Kidney (tissue), 14 donors: ENCODE results near the gene TMTC1. TPM values are rescaled to one million over a fixed set of nuclear protein-coding genes. Genes with fewer than 3 reads are reported as not detected.

Experiments
- DNase-seq, 5 donors: peaks; one replicate each; pipeline ENCODE4 v3.0.0-alpha.2; 2013 to 2020
- FAIRE-seq: peaks from 2 replicates; lab custom pipeline; 2012; peaks lifted over from hg19 to GRCh38; lab: Jason Lieb, UNC
- H3K27ac ChIP-seq, 2 donors: one replicate each; pipeline ENCODE4 v1.7.0; 2013; ENCODE audit warnings: low read depth in 2 of 2, low read length in 2 of 2, inconsistent platforms in 1 of 2
- H3K27me3 ChIP-seq: one replicate; pipeline ENCODE4 v1.7.1; 2013; ENCODE audit warnings: low read length, inconsistent platforms; ENCODE audit not compliant: control insufficient read depth, insufficient read depth
- H3K36me3 ChIP-seq, 3 donors: one replicate each; pipeline versions ENCODE4 v1.7.0 to v1.7.1; 2013; ENCODE audit warnings: low read length in 3 of 3, control low read depth in 1 of 3, inconsistent platforms in 1 of 3; ENCODE audit not compliant: insufficient read depth in 3 of 3, control insufficient read depth in 2 of 3
- H3K4me1 ChIP-seq, 3 donors: one replicate each; pipeline versions ENCODE4 v1.7.0 to v1.7.1; 2013; ENCODE audit warnings: low read length in 3 of 3, inconsistent platforms in 1 of 3, low read depth in 1 of 3; ENCODE audit not compliant: control insufficient read depth in 2 of 3, insufficient read depth in 2 of 3
- H3K4me3 ChIP-seq, 3 donors: one replicate each; pipeline versions ENCODE4 v1.7.0 to v1.8.1; 2013; ENCODE audit warnings: low read length in 3 of 3, control low read depth in 1 of 3, inconsistent platforms in 1 of 3
- H3K9ac ChIP-seq, 3 donors: one replicate each; pipeline versions ENCODE4 v1.7.0 to v1.7.1; 2013; ENCODE audit warnings: low read length in 3 of 3, control low read depth in 1 of 3, inconsistent platforms in 1 of 3
- H3K9me3 ChIP-seq, 3 donors: one replicate each; pipeline versions ENCODE4 v1.7.0 to v1.7.1; 2013; ENCODE audit warnings: low read length in 3 of 3, control low read depth in 1 of 3, inconsistent platforms in 1 of 3; ENCODE audit not compliant: control insufficient read depth in 2 of 3, insufficient read depth in 1 of 3
- intact Hi-C: fragments of 100-400 bp; cut with DNase I; formaldehyde crosslinking; loops from one replicate; pipeline ENCODE4 v1.11.1; 2022
- polyA plus RNA-seq: library from polyadenylated mRNA; stranded (reverse); fragments of 350-450 nt; fragmentation: Illumina TruSeq; extraction: RNeasy Lipid Tissue Mini Kit (QIAGEN cat#74804); gene quantifications from one replicate; pipeline ENCODE4 v1.2.3, GENCODE V29; 2014; ENCODE audit warnings: low read depth, low replicate concordance; ENCODE audit not compliant: insufficient read depth
- total RNA-seq: library from RNA; stranded (reverse); fragmentation: NEBNext Ultra II Directional; extraction: Animal tissue kit (Norgen Biotek cat#: 25700); gene quantifications from one replicate; pipeline ENCODE4 v1.2.1, GENCODE V29; 2021
- TF ChIP-seq, protein P1 (sequence below): IDR thresholded peaks from 3 replicates; pipeline ENCODE4 v1.5.1; 2012; ENCODE audit warnings: mild to moderate bottlenecking, moderate library complexity, borderline replicate concordance; ENCODE audit not compliant: insufficient read depth; ENCODE audit errors: extremely low read depth
- donor health status: control.
- donor health status: control.
- donor health status: control.
- donor health status: control.
- donor health status: control.
- donor health status: DM: yes; HTN: yes; CAD: no.
- donor health status: Normal renal cell carcinoma (clear cell type).

The TMTC1 gene
- total and polyA plus RNA-seq, 2 donors from 2014 or later, result 10.9 to 58.8 TPM

DNA sequence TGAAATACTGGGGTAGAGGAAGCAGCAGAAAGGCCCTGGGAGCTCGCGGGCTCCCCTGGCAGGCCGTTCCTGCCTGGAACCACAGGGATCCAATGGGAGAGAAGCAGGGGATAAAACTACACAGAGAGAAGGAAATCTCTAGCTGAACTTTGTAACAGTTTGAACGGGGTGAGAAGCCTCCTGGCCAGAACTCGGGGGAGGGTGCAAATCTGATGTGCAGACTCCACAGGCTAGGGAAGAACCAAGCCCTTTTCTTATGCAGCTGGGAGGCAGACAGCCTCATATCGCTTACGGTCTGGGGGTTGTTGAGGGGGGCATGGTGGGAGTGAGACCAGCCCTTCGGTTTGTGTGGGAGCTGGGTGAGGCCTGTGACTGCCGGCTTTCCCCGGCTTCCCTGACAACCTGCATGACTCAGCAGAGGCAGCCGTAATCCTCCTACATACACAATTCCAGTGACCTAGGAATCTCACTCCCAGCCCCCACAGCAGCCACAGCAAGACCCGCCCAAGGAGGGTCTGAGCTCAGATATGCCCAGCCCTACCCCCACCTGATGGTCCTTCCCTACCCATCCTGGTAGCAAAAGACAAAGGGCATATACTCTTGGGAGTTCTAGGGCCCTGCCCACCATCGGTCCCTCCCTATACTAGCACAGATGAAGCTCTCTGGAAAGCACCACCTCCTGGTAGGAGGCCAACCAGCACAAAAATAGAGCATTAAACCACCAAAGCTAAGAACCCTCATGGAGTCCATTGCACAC, 143.0 kb downstream of the TMTC1 start:
- no peaks in the 10 kb centered on the region for H3K9me3 ChIP-seq
- H3K9ac ChIP-seq, result no peak overlapping the region
- FAIRE-seq, result no peak
- no peaks in the 10 kb centered on the region for H3K36me3 ChIP-seq
- H3K27me3 ChIP-seq, result no peaks in the 10 kb centered on the region
- peak overlapping the region; percentile 26 to 37 for H3K27ac ChIP-seq
- peak in 4 of 5 donors; percentile 74 to 81 (median 76) for DNase-seq
- peaks cover 0 to 5% (median 0%) of the 10 kb centered on the region in 3 donors for H3K4me1 ChIP-seq
- intact Hi-C loops, result no loop called here
- TF ChIP-seq, protein P1, sequence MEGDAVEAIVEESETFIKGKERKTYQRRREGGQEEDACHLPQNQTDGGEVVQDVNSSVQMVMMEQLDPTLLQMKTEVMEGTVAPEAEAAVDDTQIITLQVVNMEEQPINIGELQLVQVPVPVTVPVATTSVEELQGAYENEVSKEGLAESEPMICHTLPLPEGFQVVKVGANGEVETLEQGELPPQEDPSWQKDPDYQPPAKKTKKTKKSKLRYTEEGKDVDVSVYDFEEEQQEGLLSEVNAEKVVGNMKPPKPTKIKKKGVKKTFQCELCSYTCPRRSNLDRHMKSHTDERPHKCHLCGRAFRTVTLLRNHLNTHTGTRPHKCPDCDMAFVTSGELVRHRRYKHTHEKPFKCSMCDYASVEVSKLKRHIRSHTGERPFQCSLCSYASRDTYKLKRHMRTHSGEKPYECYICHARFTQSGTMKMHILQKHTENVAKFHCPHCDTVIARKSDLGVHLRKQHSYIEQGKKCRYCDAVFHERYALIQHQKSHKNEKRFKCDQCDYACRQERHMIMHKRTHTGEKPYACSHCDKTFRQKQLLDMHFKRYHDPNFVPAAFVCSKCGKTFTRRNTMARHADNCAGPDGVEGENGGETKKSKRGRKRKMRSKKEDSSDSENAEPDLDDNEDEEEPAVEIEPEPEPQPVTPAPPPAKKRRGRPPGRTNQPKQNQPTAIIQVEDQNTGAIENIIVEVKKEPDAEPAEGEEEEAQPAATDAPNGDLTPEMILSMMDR, result no peak
- peak overlapping the region in 1 of 3 donors; percentile 5 for H3K4me3 ChIP-seq

GRCh38 chr12:29639893-29640495, 143.7 kb downstream of the TMTC1 start:
- Histone ChIP-seq H3K4me3 (no peak overlapping the region), H3K36me3 (no peaks in the 10 kb centered on the region), H3K9me3 (no peaks in the 10 kb centered on the region), H3K9ac (no peak overlapping the region), H3K4me1 (peaks cover 0 to 5% (median 0%) of the 10 kb centered on the region in 3 donors), H3K27me3 (no peaks in the 10 kb centered on the region), H3K27ac (peak overlapping the region in 1 of 2 donors; percentile 26)
- TF ChIP-seq, protein P1, result no peak
- intact Hi-C loops, result no loop called here
- DNase-seq (no peak), FAIRE-seq (no peak)

GRCh38 chr12:29638528-29638927, 145.2 kb downstream of the TMTC1 start:
- intact Hi-C loops, result no loop called here
- peak in 1 of 5 donors; percentile 41 for DNase-seq
- H3K36me3 ChIP-seq, result no peaks in the 10 kb centered on the region
- FAIRE-seq, result no peak
- H3K27ac ChIP-seq, result no peak overlapping the region
- no peaks in the 10 kb centered on the region for H3K27me3 ChIP-seq
- H3K4me1 ChIP-seq, result peaks cover 0 to 5% (median 0%) of the 10 kb centered on the region in 3 donors
- H3K9ac ChIP-seq, result no peak overlapping the region
- TF ChIP-seq, protein P1, result no peak
- H3K4me3 ChIP-seq, result no peak overlapping the region
- H3K9me3 ChIP-seq, result no peaks in the 10 kb centered on the region
